Measurements from ENCODE around the gene ZNF32. TPM values are rescaled to one million over a fixed set of nuclear protein-coding genes. Genes with fewer than 3 reads are reported as not detected.
A peak's percentile ranks its signal among the peaks of the same experiment; 100 is the strongest.

Gene ZNF32
- total RNA-seq, 1 experiment from 2014 or later: 9.8 TPM

GRCh38 chr10:43680035-43680434, 31.4 kb upstream of the ZNF32 start:
- ChIA-PET CTCF (no interaction called here), POLR2A (ENCODE audit: unreplicated experiment) (no interaction called here)
- intact Hi-C loops (cut with micrococcal nuclease; ENCODE audit: unreplicated experiment): no loop called here

GRCh38 chr10:43679509-43679908, 30.8 kb upstream of the ZNF32 start:
- H2AFZ ChIP-seq: no peak overlapping the region
- DNase-seq: no peak
- no peak for TF ChIP-seq EZH2 (IDR thresholded peaks at IDR 0.05; ENCODE audit: low read depth)
- TF ChIP-seq, protein P1, sequence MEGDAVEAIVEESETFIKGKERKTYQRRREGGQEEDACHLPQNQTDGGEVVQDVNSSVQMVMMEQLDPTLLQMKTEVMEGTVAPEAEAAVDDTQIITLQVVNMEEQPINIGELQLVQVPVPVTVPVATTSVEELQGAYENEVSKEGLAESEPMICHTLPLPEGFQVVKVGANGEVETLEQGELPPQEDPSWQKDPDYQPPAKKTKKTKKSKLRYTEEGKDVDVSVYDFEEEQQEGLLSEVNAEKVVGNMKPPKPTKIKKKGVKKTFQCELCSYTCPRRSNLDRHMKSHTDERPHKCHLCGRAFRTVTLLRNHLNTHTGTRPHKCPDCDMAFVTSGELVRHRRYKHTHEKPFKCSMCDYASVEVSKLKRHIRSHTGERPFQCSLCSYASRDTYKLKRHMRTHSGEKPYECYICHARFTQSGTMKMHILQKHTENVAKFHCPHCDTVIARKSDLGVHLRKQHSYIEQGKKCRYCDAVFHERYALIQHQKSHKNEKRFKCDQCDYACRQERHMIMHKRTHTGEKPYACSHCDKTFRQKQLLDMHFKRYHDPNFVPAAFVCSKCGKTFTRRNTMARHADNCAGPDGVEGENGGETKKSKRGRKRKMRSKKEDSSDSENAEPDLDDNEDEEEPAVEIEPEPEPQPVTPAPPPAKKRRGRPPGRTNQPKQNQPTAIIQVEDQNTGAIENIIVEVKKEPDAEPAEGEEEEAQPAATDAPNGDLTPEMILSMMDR (conservative IDR thresholded peaks at IDR 0.05): no peak
- no peaks in the 10 kb centered on the region for H4K20me1 ChIP-seq (ENCODE audit: insufficient read depth)
- H3K4me2 ChIP-seq: no peak overlapping the region; the same call in 1 of the 2 replicates
- BruUV-seq (replicated peaks): no TSS peak
- ChIA-PET CTCF (no interaction called here), POLR2A (ENCODE audit: unreplicated experiment) (no interaction called here)
- H3K4me1 ChIP-seq (replicated peaks; ENCODE audit: insufficient read depth): no peaks in the 10 kb centered on the region
- H3F3A ChIP-seq (ENCODE audit: insufficient read depth, low read depth): no peaks in the 10 kb centered on the region
- H3K9me3 ChIP-seq (ENCODE audit: insufficient read depth, low read depth): no peaks in the 10 kb centered on the region
- no peaks in the 10 kb centered on the region for H3K79me2 ChIP-seq (ENCODE audit: low read depth)
- H3K27ac ChIP-seq: no peak overlapping the region
- H3K36me3 ChIP-seq (ENCODE audit: low read depth): no peaks in the 10 kb centered on the region
- no peak overlapping the region for H3K4me3 ChIP-seq
- intact Hi-C loops (cut with micrococcal nuclease; ENCODE audit: unreplicated experiment): no loop called here
- peaks cover 39% of the 10 kb centered on the region for H3K27me3 ChIP-seq (ENCODE audit: insufficient read depth, low read depth)
- no peaks in the 10 kb centered on the region for H3K9me2 ChIP-seq (ENCODE audit: insufficient read depth)

More at GRCh38 chr10:43680035-43680434, 31.4 kb upstream of the ZNF32 start:
- BruUV-seq (replicated peaks): no TSS peak
- Histone ChIP-seq H3K36me3 (ENCODE audit: low read depth) (no peaks in the 10 kb centered on the region), H3K4me3 (no peak overlapping the region), H3K4me2 (no peak overlapping the region; the same call in 1 of the 2 replicates), H3K9me3 (ENCODE audit: insufficient read depth, low read depth) (no peaks in the 10 kb centered on the region), H3F3A (ENCODE audit: insufficient read depth, low read depth) (no peaks in the 10 kb centered on the region), H3K9me2 (ENCODE audit: insufficient read depth) (no peaks in the 10 kb centered on the region), H2AFZ (no peak overlapping the region), H3K27me3 (ENCODE audit: insufficient read depth, low read depth) (peaks cover 38% of the 10 kb centered on the region), H3K4me1 (replicated peaks; ENCODE audit: insufficient read depth) (no peaks in the 10 kb centered on the region), H3K79me2 (ENCODE audit: low read depth) (no peaks in the 10 kb centered on the region), H4K20me1 (ENCODE audit: insufficient read depth) (no peaks in the 10 kb centered on the region), H3K27ac (no peak overlapping the region)
- TF ChIP-seq, protein P1 (conservative IDR thresholded peaks at IDR 0.05): no peak
- no peak for TF ChIP-seq EZH2 (IDR thresholded peaks at IDR 0.05; ENCODE audit: low read depth)
- no peak for DNase-seq

GRCh38 chr10:43678654-43679053, 30.0 kb upstream of the ZNF32 start:
- Histone ChIP-seq H3K36me3 (ENCODE audit: low read depth) (no peaks in the 10 kb centered on the region), H3K4me3 (no peak overlapping the region), H2AFZ (0 out of 2 replicates have a peak overlapping the region, but pooled peaks have one; percentile 6), H3K4me2 (no peak overlapping the region), H3K79me2 (ENCODE audit: low read depth) (no peaks in the 10 kb centered on the region), H3K9me3 (ENCODE audit: insufficient read depth, low read depth) (no peaks in the 10 kb centered on the region), H4K20me1 (ENCODE audit: insufficient read depth) (no peaks in the 10 kb centered on the region), H3F3A (ENCODE audit: insufficient read depth, low read depth) (no peaks in the 10 kb centered on the region), H3K27me3 (ENCODE audit: insufficient read depth, low read depth) (peaks cover 48% of the 10 kb centered on the region), H3K4me1 (replicated peaks; ENCODE audit: insufficient read depth) (no peaks in the 10 kb centered on the region), H3K27ac (no peak overlapping the region), H3K9me2 (ENCODE audit: insufficient read depth) (no peaks in the 10 kb centered on the region)
- no peak for TF ChIP-seq EZH2 (IDR thresholded peaks at IDR 0.05; ENCODE audit: low read depth)
- TF ChIP-seq, protein P1 (conservative IDR thresholded peaks at IDR 0.05): no peak
- intact Hi-C loops (cut with micrococcal nuclease; ENCODE audit: unreplicated experiment): no loop called here
- ChIA-PET POLR2A (ENCODE audit: unreplicated experiment) (no interaction called here), CTCF (no interaction called here)
- BruUV-seq (replicated peaks): no TSS peak
- no peak for DNase-seq

Measured in PC-9 (cell line).